HepG2 (cell line): ENCODE data around the gene HNF1B. TPM values are rescaled to one million over a fixed set of nuclear protein-coding genes. Genes with fewer than 3 reads are reported as not detected.
A peak's percentile ranks its signal among the peaks of the same experiment; 100 is the strongest.

Experiments used
- BORCS8-MEF2B ChIP-seq: sonication (generic); formaldehyde crosslinking; IDR thresholded peaks from 2 replicates; pipeline ENCODE4 v1.8.0; 2022; ENCODE audit warnings: mild to moderate bottlenecking, missing genetic modification reagents
- CENPT ChIP-seq: sonication (generic); formaldehyde crosslinking; IDR thresholded peaks from 2 replicates; pipeline ENCODE4 v1.8.0; 2022; ENCODE audit warnings: low read depth, mild to moderate bottlenecking, moderate library complexity, missing genetic modification reagents
- ERF ChIP-seq: IDR thresholded peaks from 2 replicates; pipeline ENCODE4 v1.6.1; 2018; ENCODE audit warnings: missing biosample characterization, missing genetic modification reagents
- FLYWCH1 ChIP-seq: sonication (generic); formaldehyde crosslinking; IDR thresholded peaks from 2 replicates; pipeline ENCODE4 v1.8.1; 2023; ENCODE audit warnings: mild to moderate bottlenecking, missing genetic modification reagents
- HBP1 ChIP-seq: IDR thresholded peaks from 2 replicates; pipeline ENCODE4 v1.6.1; 2016; ENCODE audit warnings: low read depth, control low read depth
- HMGXB3 ChIP-seq: sonication (generic); formaldehyde crosslinking; IDR thresholded peaks from 2 replicates; pipeline ENCODE4 v1.4.0; 2020; ENCODE audit warnings: missing genetic modification reagents, borderline replicate concordance
- IKZF4 ChIP-seq: sonication (generic); formaldehyde crosslinking; IDR thresholded peaks from 2 replicates; pipeline ENCODE4 v1.5.1; 2020; ENCODE audit warnings: borderline replicate concordance, mild to moderate bottlenecking, low read depth, missing genetic modification reagents; ENCODE audit errors: not compliant biosample characterization
- JDP2 ChIP-seq: sonication (generic); formaldehyde crosslinking; IDR thresholded peaks from 2 replicates; pipeline ENCODE4 v1.8.1; 2022; ENCODE audit warnings: missing genetic modification reagents, borderline replicate concordance
- LBX2 ChIP-seq: sonication (generic); formaldehyde crosslinking; IDR thresholded peaks from 2 replicates; pipeline ENCODE4 v1.5.0; 2020; ENCODE audit warnings: missing genetic modification reagents, mild to moderate bottlenecking, borderline replicate concordance
- MAF1 ChIP-seq: sonication (generic); formaldehyde crosslinking; IDR thresholded peaks from 2 replicates; pipeline ENCODE4 v1.5.0; 2020; ENCODE audit warnings: missing genetic modification reagents, borderline replicate concordance
- MEIS1 ChIP-seq: sonication (generic); formaldehyde crosslinking; IDR thresholded peaks from 2 replicates; pipeline ENCODE4 v1.9.0; 2021; ENCODE audit warnings: mild to moderate bottlenecking, missing genetic modification reagents, moderate library complexity, borderline replicate concordance
- PAWR ChIP-seq: sonication (generic); formaldehyde crosslinking; IDR thresholded peaks from 2 replicates; pipeline ENCODE4 v1.4.0; 2020; ENCODE audit warnings: missing genetic modification reagents, mild to moderate bottlenecking, borderline replicate concordance
- RAD21 ChIP-seq: fragments of 450-650 bp; formaldehyde crosslinking; IDR thresholded peaks from 2 replicates; pipeline ENCODE4 v1.5.0; 2020; ENCODE audit warnings: mild to moderate bottlenecking
- RBM39 ChIP-seq: fragments of 200-400 bp; formaldehyde crosslinking; IDR thresholded peaks from one replicate; pipeline ENCODE4 v1.6.1; 2018; ENCODE audit warnings: antibody characterized with exemption, mild to moderate bottlenecking, low read depth, low read length; ENCODE audit not compliant: poor library complexity, severe bottlenecking
- SNAPC2 ChIP-seq: sonication (generic); formaldehyde crosslinking; IDR thresholded peaks from 2 replicates; pipeline ENCODE4 v1.8.1; 2022; ENCODE audit warnings: mild to moderate bottlenecking, missing genetic modification reagents
- ZBTB49 ChIP-seq: sonication (generic); formaldehyde crosslinking; IDR thresholded peaks from 2 replicates; pipeline ENCODE4 v1.4.0; 2020; ENCODE audit warnings: missing genetic modification reagents, borderline replicate concordance
- ZMYM3 ChIP-seq: sonication (generic); formaldehyde crosslinking; IDR thresholded peaks from 2 replicates; pipeline ENCODE4 v1.5.1; 2020; ENCODE audit warnings: mild to moderate bottlenecking, missing genetic modification reagents
- ZNF30 ChIP-seq: sonication (generic); formaldehyde crosslinking; IDR thresholded peaks from 2 replicates; pipeline ENCODE4 v1.5.0; 2020; ENCODE audit warnings: mild to moderate bottlenecking, missing genetic modification reagents
- ZNF580 ChIP-seq: IDR thresholded peaks from 2 replicates; pipeline ENCODE4 v1.6.1; 2016; ENCODE audit warnings: low read depth, borderline replicate concordance
- ZNF792 ChIP-seq: IDR thresholded peaks from 2 replicates; pipeline ENCODE4 v1.6.1; 2016
- polyA plus RNA-seq, 8 experiments: library from polyadenylated mRNA; depleted of rRNA in 3 of 8; stranded (reverse) in 7 of 8; unstranded in 1 of 8; fragments of >200 nt; fragmentation: Illumina TruSeq in 4 of 8; extraction: Trizol in 4 of 8; gene quantifications; 2 replicates each; pipeline versions ENCODE4 v1.2.1 to v1.2.3, GENCODE V29; 2011 to 2016; ENCODE audit warnings: low read depth in 4 of 8, missing spikeins in 1 of 8, mixed read lengths in 1 of 8; ENCODE audit not compliant: insufficient read depth in 1 of 8
- total RNA-seq, 5 experiments: library from RNA; depleted of rRNA; stranded (reverse); fragments of >200 nt; fragmentation: Illumina TruSeq; extraction: Trizol; gene quantifications; 2 replicates each; pipeline ENCODE4 v1.2.3, GENCODE V29; 2016; ENCODE audit warnings: low read depth in 1 of 5

HNF1B gene
- total and polyA plus RNA-seq, 2 of the 13 experiments (the other 11 are each of a cell fraction or from before 2014, with no cell fraction given) = 1.9 to 5.3 TPM

GRCh38 chr17:37743875-37744632, 805 bp downstream of the HNF1B start (continued):
- no peak for TF ChIP-seq HBP1 (CRISPR knock-in tag)
- TF ChIP-seq LBX2 (CRISPR knock-in tag) = 0 out of 2 replicates have a peak, but pooled peaks have one; percentile 16
- no peak for TF ChIP-seq ERF
- TF ChIP-seq HMGXB3 (CRISPR knock-in tag) = no peak
- no peak; the same call in 1 of the 2 replicates for TF ChIP-seq MEIS1
- TF ChIP-seq BORCS8-MEF2B = peak; percentile 28; the same call in 1 of the 2 replicates
- no peak for TF ChIP-seq ZBTB49 (CRISPR knock-in tag)
- TF ChIP-seq ZNF792 (CRISPR knock-in tag) = 0 out of 2 replicates have a peak, but pooled peaks have one; percentile 11
- 0 out of 2 replicates have a peak, but pooled peaks have one; percentile 42 for TF ChIP-seq ZNF580
- TF ChIP-seq RAD21 = peak; percentile 2; the same call in 1 of the 2 replicates
- no peak for TF ChIP-seq RBM39
- no peak for TF ChIP-seq ZNF30 (CRISPR knock-in tag)
- no peak for TF ChIP-seq MAF1 (CRISPR knock-in tag)
- no peak for TF ChIP-seq JDP2 (CRISPR knock-in tag)
- peak; percentile 12; the same call in 1 of the 2 replicates for TF ChIP-seq SNAPC2 (CRISPR knock-in tag)
- TF ChIP-seq CENPT (CRISPR knock-in tag) = no peak
- TF ChIP-seq PAWR = no peak
- no peak for TF ChIP-seq IKZF4 (CRISPR knock-in tag)
- no peak for TF ChIP-seq FLYWCH1
- TF ChIP-seq ZMYM3 (CRISPR knock-in tag) = no peak
